PC-3 (cell line): ENCODE measurements around the gene ERBB2.

Source experiments
- EZH2 ChIP-seq: fragments of 300-600 bp; sonication (generic); IDR thresholded peaks from one replicate; pipeline ENCODE4 v1.6.1; 2017; ENCODE audit warnings: antibody characterized with exemption, mild to moderate bottlenecking, low read length; ENCODE audit not compliant: unreplicated experiment
- EZH2phosphoT487 ChIP-seq: fragments of 300-600 bp; sonication (generic); IDR thresholded peaks from 2 replicates; pipeline ENCODE4 v1.6.1; 2018; ENCODE audit warnings: mild to moderate bottlenecking, antibody characterized with exemption, low read length, borderline replicate concordance
- TF ChIP-seq, protein P1 (sequence below): fragments of 300-600 bp; sonication (generic); conservative IDR thresholded peaks from 2 replicates; pipeline ENCODE4 v1.5.1; 2017; ENCODE audit warnings: antibody characterized with exemption, low read depth, mild to moderate bottlenecking, low read length

DNA sequence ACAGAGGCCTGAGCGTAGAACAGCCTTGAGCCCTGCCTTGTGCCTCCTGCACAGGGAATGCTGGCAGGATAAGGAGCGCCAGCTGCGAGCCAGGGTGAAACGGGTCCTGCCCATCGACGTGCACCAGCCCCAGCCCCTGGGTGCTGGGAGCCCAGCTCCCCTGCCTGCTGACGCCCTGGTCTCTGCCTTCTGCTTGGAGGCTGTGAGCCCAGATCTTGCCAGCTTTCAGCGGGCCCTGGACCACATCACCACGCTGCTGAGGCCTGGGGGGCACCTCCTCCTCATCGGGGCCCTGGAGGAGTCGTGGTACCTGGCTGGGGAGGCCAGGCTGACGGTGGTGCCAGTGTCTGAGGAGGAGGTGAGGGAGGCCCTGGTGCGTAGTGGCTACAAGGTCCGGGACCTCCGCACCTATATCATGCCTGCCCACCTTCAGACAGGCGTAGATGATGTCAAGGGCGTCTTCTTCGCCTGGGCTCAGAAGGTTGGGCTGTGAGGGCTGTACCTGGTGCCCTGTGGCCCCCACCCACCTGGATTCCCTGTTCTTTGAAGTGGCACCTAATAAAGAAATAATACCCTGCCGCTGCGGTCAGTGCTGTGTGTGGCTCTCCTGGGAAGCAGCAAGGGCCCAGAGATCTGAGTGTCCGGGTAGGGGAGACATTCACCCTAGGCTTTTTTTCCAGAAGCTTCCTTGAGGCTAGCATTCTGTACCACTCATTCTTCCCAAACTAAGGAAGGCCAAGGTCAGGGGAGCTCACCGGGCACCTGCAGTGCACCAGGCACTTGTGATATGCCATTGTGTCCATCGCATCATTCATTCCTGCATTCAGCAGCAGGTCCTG, 29.7 kb upstream of the ERBB2 start:
- TF ChIP-seq, protein P1, sequence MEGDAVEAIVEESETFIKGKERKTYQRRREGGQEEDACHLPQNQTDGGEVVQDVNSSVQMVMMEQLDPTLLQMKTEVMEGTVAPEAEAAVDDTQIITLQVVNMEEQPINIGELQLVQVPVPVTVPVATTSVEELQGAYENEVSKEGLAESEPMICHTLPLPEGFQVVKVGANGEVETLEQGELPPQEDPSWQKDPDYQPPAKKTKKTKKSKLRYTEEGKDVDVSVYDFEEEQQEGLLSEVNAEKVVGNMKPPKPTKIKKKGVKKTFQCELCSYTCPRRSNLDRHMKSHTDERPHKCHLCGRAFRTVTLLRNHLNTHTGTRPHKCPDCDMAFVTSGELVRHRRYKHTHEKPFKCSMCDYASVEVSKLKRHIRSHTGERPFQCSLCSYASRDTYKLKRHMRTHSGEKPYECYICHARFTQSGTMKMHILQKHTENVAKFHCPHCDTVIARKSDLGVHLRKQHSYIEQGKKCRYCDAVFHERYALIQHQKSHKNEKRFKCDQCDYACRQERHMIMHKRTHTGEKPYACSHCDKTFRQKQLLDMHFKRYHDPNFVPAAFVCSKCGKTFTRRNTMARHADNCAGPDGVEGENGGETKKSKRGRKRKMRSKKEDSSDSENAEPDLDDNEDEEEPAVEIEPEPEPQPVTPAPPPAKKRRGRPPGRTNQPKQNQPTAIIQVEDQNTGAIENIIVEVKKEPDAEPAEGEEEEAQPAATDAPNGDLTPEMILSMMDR, result no peak
- no peak for TF ChIP-seq EZH2phosphoT487
- TF ChIP-seq EZH2, result no peak
